ENCODE results near the gene FAM156A. TPM values are rescaled to one million over a fixed set of nuclear protein-coding genes. Genes with fewer than 3 reads are reported as not detected.
A peak's percentile ranks its signal among the peaks of the same experiment; 100 is the strongest.
"Not testable (repeated sequence)": the region's sequence is repeated elsewhere in the genome, so short reads cannot be mapped to it uniquely, and the experiment has no call there.

FAM156A gene
- 10 to 100 TPM; 24.8 to 41.5 TPM for total RNA-seq

GRCh38 chrX:52958113-52958959, at the start of gene FAM156A:
TSS of gene FAM156A (minus strand) at chrX:52958518. CDS start at chrX:52948588, 9,930 bp downstream.
- DNase-seq (ENCODE audit: low spot score); H3K9me3 Mint-ChIP-seq; H3K4me1 Mint-ChIP-seq (ENCODE audit: low read depth in 2 of 2); H3K27me3 Mint-ChIP-seq; H3K36me3 Mint-ChIP-seq; H3K27ac Mint-ChIP-seq; H3K4me3 Mint-ChIP-seq: not testable (repeated sequence)
- ATAC-seq = peak; percentile 93 to 94

- no peaks in the 10 kb centered on the region for H3K36me3 Mint-ChIP-seq
- H3K4me3 Mint-ChIP-seq = no peak overlapping the region
Observed at GRCh38 chrX:53005327-53005726, 47.0 kb upstream of the FAM156A start.

GRCh38 chrX:53004811-53005210, 46.5 kb upstream of the FAM156A start:
- Mint-ChIP-seq H3K27me3 (peaks cover 24 to 25% of the 10 kb centered on the region in 2 donors), H3K4me3 (no peak overlapping the region), H3K27ac (no peak overlapping the region), H3K36me3 (no peaks in the 10 kb centered on the region), H3K9me3 (no peaks in the 10 kb centered on the region), H3K4me1 (ENCODE audit: low read depth in 2 of 2) (peaks cover 7 to 9% of the 10 kb centered on the region in 2 donors)
- DNase-seq (ENCODE audit: low spot score) (no peak), ATAC-seq (no peak)

More at GRCh38 chrX:53005327-53005726, 47.0 kb upstream of the FAM156A start:
- Mint-ChIP-seq H3K27me3 (peaks cover 24 to 25% of the 10 kb centered on the region in 2 donors), H3K4me1 (ENCODE audit: low read depth in 2 of 2) (peaks cover 7 to 9% of the 10 kb centered on the region in 2 donors), H3K9me3 (no peaks in the 10 kb centered on the region), H3K27ac (no peak overlapping the region)
- DNase-seq (ENCODE audit: low spot score) (no peak), ATAC-seq (no peak)

DNA sequence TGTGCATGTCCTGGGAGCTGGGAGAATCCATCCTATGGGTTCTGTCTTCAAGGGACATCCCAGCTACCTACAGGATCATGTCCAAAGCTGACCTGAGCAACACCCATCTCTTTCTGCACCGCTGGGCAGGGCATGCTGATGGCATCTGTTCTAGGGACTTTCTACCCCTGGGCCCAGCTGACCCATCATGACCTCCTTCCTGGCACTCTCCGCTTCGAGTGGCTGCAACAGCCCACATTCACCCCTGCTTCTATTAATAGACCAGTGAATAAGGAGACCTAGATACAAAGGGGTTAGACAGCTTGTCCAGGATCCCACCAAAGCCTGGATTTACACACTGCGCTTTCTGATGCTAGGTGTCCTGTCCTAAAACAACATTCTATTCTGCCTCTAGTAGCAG, 45.7 kb upstream of the FAM156A start:
- no peak for DNase-seq (ENCODE audit: low spot score)
- no peaks in the 10 kb centered on the region for H3K9me3 Mint-ChIP-seq
- ATAC-seq = no peak
- H3K27ac Mint-ChIP-seq = no peak overlapping the region
- no peak overlapping the region for H3K4me3 Mint-ChIP-seq
- no peaks in the 10 kb centered on the region for H3K36me3 Mint-ChIP-seq
- H3K4me1 Mint-ChIP-seq (ENCODE audit: low read depth in 2 of 2) = peaks cover 7 to 9% of the 10 kb centered on the region in 2 donors
- H3K27me3 Mint-ChIP-seq = peaks cover 24 to 25% of the 10 kb centered on the region in 2 donors

- ATAC-seq (no peak), DNase-seq (ENCODE audit: low spot score) (no peak)
- H3K27ac Mint-ChIP-seq = no peak overlapping the region
- H3K36me3 Mint-ChIP-seq = no peaks in the 10 kb centered on the region
- peaks cover 25 to 28% of the 10 kb centered on the region in 2 donors for H3K27me3 Mint-ChIP-seq
- H3K9me3 Mint-ChIP-seq = no peaks in the 10 kb centered on the region
- peaks cover 7 to 9% of the 10 kb centered on the region in 2 donors for H3K4me1 Mint-ChIP-seq (ENCODE audit: low read depth in 2 of 2)
- no peak overlapping the region for H3K4me3 Mint-ChIP-seq
Observed at GRCh38 chrX:53003111-53003510, 44.8 kb upstream of the FAM156A start.

- peak overlapping the region in 1 of 2 donors; percentile 36 for H3K27ac Mint-ChIP-seq
- H3K9me3 Mint-ChIP-seq = no peaks in the 10 kb centered on the region
- no peak for ATAC-seq
- H3K4me1 Mint-ChIP-seq (ENCODE audit: low read depth in 2 of 2) = peaks cover 7 to 9% of the 10 kb centered on the region in 2 donors
- no peaks in the 10 kb centered on the region for H3K36me3 Mint-ChIP-seq
- no peak for DNase-seq (ENCODE audit: low spot score)
- H3K4me3 Mint-ChIP-seq = no peak overlapping the region
- H3K27me3 Mint-ChIP-seq = peaks cover 17 to 25% of the 10 kb centered on the region in 2 donors
Observed at GRCh38 chrX:53001958-53002357, 43.6 kb upstream of the FAM156A start.

- peaks cover 17 to 29% of the 10 kb centered on the region in 2 donors for H3K27me3 Mint-ChIP-seq
Observed at GRCh38 chrX:53000447-53001135, 42.3 kb upstream of the FAM156A start.

DNA sequence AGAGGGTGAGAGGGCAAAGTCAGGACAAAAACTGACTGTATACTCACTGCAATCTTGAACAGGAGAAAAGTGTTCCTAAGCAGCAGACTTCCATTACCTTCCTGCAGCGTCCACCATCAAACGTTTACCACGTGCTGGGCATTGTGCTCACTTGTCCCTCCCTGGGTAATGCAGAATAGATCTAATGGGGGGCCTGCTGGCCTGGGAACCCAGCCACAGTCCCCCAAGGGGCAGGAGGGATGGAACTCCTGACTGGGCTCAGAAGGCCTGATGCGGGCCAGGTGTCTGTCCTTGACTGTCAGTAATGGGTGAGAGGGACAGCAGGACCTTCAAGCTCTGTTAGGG, 37.6 kb upstream of the FAM156A start:
- Mint-ChIP-seq H3K4me1 (ENCODE audit: low read depth in 2 of 2) (peaks cover 18 to 22% of the 10 kb centered on the region in 2 donors), H3K9me3 (no peaks in the 10 kb centered on the region), H3K27ac (peak overlapping the region; percentile 95 to 96), H3K36me3 (no peaks in the 10 kb centered on the region), H3K4me3 (peak overlapping the region; percentile 91), H3K27me3 (peaks cover 0 to 10% of the 10 kb centered on the region in 2 donors)
- DNase-seq (ENCODE audit: low spot score) = no peak
- ATAC-seq = no peak

More at GRCh38 chrX:53000447-53001135, 42.3 kb upstream of the FAM156A start:
- H3K36me3 Mint-ChIP-seq = no peaks in the 10 kb centered on the region
- peak overlapping the region in 1 of 2 donors; percentile 36 for H3K27ac Mint-ChIP-seq
- H3K4me1 Mint-ChIP-seq (ENCODE audit: low read depth in 2 of 2) = peaks cover 16 to 18% of the 10 kb centered on the region in 2 donors
- H3K4me3 Mint-ChIP-seq = peak overlapping the region; percentile 47
- ATAC-seq (peak in 1 of 2 donors; percentile 59), DNase-seq (ENCODE audit: low spot score) (no peak)
- no peaks in the 10 kb centered on the region for H3K9me3 Mint-ChIP-seq

- Mint-ChIP-seq H3K27me3 (peaks cover 0 to 10% of the 10 kb centered on the region in 2 donors), H3K36me3 (no peaks in the 10 kb centered on the region), H3K4me1 (ENCODE audit: low read depth in 2 of 2) (peaks cover 16 to 21% of the 10 kb centered on the region in 2 donors), H3K9me3 (no peaks in the 10 kb centered on the region), H3K4me3 (peak overlapping the region; percentile 91), H3K27ac (peak overlapping the region; percentile 95 to 96)
- DNase-seq (ENCODE audit: low spot score) (peak; percentile 94), ATAC-seq (peak; percentile 98)
Observed at GRCh38 chrX:52995135-52995986, 37.0 kb upstream of the FAM156A start.

GRCh38 chrX:52990848-52991247, 32.5 kb upstream of the FAM156A start:
- H3K27ac Mint-ChIP-seq = no peak overlapping the region
- DNase-seq (ENCODE audit: low spot score) = no peak

DNA sequence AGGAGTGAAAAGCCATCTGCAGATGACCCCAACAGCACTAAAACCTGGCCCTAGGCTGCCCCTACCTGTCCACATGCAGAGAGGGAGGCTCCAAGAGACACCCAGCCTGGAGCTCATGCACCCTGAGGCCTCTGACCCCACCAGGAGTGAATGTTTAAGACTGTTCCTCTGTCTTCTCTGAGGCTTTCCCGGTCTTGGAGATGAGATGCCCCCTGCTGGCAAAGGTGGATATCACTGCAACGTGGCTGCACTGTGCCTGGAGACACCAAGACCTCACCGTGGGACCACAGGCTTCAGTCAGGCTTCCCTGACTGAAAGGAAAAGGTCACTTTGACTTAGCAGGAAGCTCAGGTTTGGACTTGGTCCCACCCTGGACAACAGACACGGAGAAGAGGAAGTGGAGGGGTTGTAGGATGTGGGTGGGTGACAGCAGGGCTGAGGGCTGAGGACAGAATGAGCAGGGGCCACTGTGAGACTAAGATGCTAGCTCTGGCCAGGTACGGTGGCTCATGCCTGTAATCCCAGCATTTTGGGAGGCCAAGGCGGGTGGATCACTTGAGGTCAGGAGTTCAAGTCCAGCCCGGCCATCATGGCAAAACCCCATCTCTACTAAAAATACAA, 31.8 kb upstream of the FAM156A start:
- Mint-ChIP-seq H3K4me3 (peak overlapping the region; percentile 45), H3K4me1 (ENCODE audit: low read depth in 2 of 2) (peaks cover 9 to 15% of the 10 kb centered on the region in 2 donors), H3K27ac (peak overlapping the region in 1 of 2 donors; percentile 69)
- not testable (repeated sequence) for H3K9me3 Mint-ChIP-seq; DNase-seq (ENCODE audit: low spot score); H3K27me3 Mint-ChIP-seq; H3K36me3 Mint-ChIP-seq
- peak; percentile 62 to 75 for ATAC-seq

More at GRCh38 chrX:52990848-52991247, 32.5 kb upstream of the FAM156A start:
- no peaks in the 10 kb centered on the region for H3K9me3 Mint-ChIP-seq
- H3K4me3 Mint-ChIP-seq = no peak overlapping the region
- no peaks in the 10 kb centered on the region for H3K36me3 Mint-ChIP-seq
- peaks cover 13 to 19% of the 10 kb centered on the region in 2 donors for H3K4me1 Mint-ChIP-seq (ENCODE audit: low read depth in 2 of 2)
- ATAC-seq = no peak
- peaks cover 0 to 2% of the 10 kb centered on the region in 2 donors for H3K27me3 Mint-ChIP-seq

GRCh38 chrX:52988985-52989917, 30.9 kb upstream of the FAM156A start:
- Mint-ChIP-seq H3K36me3 (no peaks in the 10 kb centered on the region), H3K27me3 (peaks cover 0 to 2% of the 10 kb centered on the region in 2 donors), H3K27ac (no peak overlapping the region), H3K4me3 (no peak overlapping the region), H3K4me1 (ENCODE audit: low read depth in 2 of 2) (peaks cover 7 to 10% of the 10 kb centered on the region in 2 donors), H3K9me3 (no peaks in the 10 kb centered on the region)
- DNase-seq (ENCODE audit: low spot score) = no peak
- ATAC-seq = no peak

Data from natural killer cell treated with Interleukin-12 subunit alpha and Interleukin-12 subunit beta and Interleukin-15 and Interleukin-18, amount 100 ng/mL, for 72 hours (primary cell).